Measurements from ENCODE around the gene MARK3. TPM values are rescaled to one million over a fixed set of nuclear protein-coding genes. Genes with fewer than 3 reads are reported as not detected.
"Not testable (repeated sequence)": the region's sequence is repeated elsewhere in the genome, so short reads cannot be mapped to it uniquely, and the experiment has no call there.

MARK3 gene
- total and polyA plus RNA-seq, 5 experiments from 2014 or later: 26.8 to 128 (median 36.5) TPM

GRCh38 chr14:103502877-103503276, 117.7 kb downstream of the MARK3 start:
- ATAC-seq: no peak

GRCh38 chr14:103503296-103503695, 118.1 kb downstream of the MARK3 start:
- Mint-ChIP-seq H3K9me3 (no peaks in the 10 kb centered on the region), H3K36me3 (peaks cover 9 to 72% (median 18%) of the 10 kb centered on the region in 3 donors), H3K27ac (peak overlapping the region in 1 of 10 donors; percentile 66), H3K4me3 (no peak overlapping the region), H3K4me1 (peaks cover 7 to 10% (median 10%) of the 10 kb centered on the region in 4 donors), H3K27me3 (no peaks in the 10 kb centered on the region)
- ATAC-seq (no peak), DNase-seq (no peak)
- POLR2A ChIA-PET: interaction anchor here (0.7 kb wide), 1 partner anchor 106 kb away, joined by 3 read pairs; no protein-coding TSS in a partner anchor

More at GRCh38 chr14:103502877-103503276, 117.7 kb downstream of the MARK3 start:
- no peak for DNase-seq
- peaks cover 7 to 10% (median 10%) of the 10 kb centered on the region in 4 donors for H3K4me1 Mint-ChIP-seq
- peaks cover 9 to 74% (median 18%) of the 10 kb centered on the region in 3 donors for H3K36me3 Mint-ChIP-seq
- H3K27me3 Mint-ChIP-seq: no peaks in the 10 kb centered on the region
- POLR2A ChIA-PET: interaction anchor here (0.7 kb wide), 1 partner anchor 106 kb away, joined by 3 read pairs; no protein-coding TSS in a partner anchor
- H3K4me3 Mint-ChIP-seq: no peak overlapping the region
- no peak overlapping the region for H3K27ac Mint-ChIP-seq
- no peaks in the 10 kb centered on the region for H3K9me3 Mint-ChIP-seq

GRCh38 chr14:103504991-103505565, 119.9 kb downstream of the MARK3 start:
- no peak for DNase-seq
- H3K36me3 Mint-ChIP-seq: peaks cover 9 to 72% (median 21%) of the 10 kb centered on the region in 3 donors
- ATAC-seq: no peak
- H3K4me3 Mint-ChIP-seq: peak overlapping the region in 1 of 10 donors; percentile 7
- H3K27me3 Mint-ChIP-seq: no peaks in the 10 kb centered on the region
- H3K27ac Mint-ChIP-seq: peak overlapping the region in 5 of 10 donors; percentile 35 to 75 (median 43)
- H3K4me1 Mint-ChIP-seq: peaks cover 2 to 8% (median 4%) of the 10 kb centered on the region in 4 donors
- H3K9me3 Mint-ChIP-seq: no peaks in the 10 kb centered on the region
- POLR2A ChIA-PET: no interaction called here

- POLR2A ChIA-PET: no interaction called here
- H3K27ac Mint-ChIP-seq: peak overlapping the region in 1 of 10 donors; percentile 6
- no peaks in the 10 kb centered on the region for H3K27me3 Mint-ChIP-seq
These were observed 122.5 kb downstream of the MARK3 start for GRCh38 chr14:103507751-103508150.

GRCh38 chr14:103508521-103509329, 123.5 kb downstream of the MARK3 start:
- DNase-seq (no peak), ATAC-seq (no peak)
- Mint-ChIP-seq H3K4me3 (no peak overlapping the region), H3K4me1 (peaks cover 0 to 9% (median 3%) of the 10 kb centered on the region in 4 donors), H3K27ac (peak overlapping the region in 4 of 10 donors; percentile 0 to 70 (median 54)), H3K9me3 (no peaks in the 10 kb centered on the region), H3K27me3 (no peaks in the 10 kb centered on the region), H3K36me3 (peaks cover 0 to 54% (median 11%) of the 10 kb centered on the region in 3 donors)
- POLR2A ChIA-PET: no interaction called here

More at GRCh38 chr14:103507751-103508150, 122.5 kb downstream of the MARK3 start:
- DNase-seq (no peak), ATAC-seq (no peak)
- Mint-ChIP-seq H3K9me3 (no peaks in the 10 kb centered on the region), H3K4me3 (no peak overlapping the region), H3K36me3 (peaks cover 0 to 64% (median 17%) of the 10 kb centered on the region in 3 donors), H3K4me1 (peaks cover 0 to 9% (median 3%) of the 10 kb centered on the region in 4 donors)

GRCh38 chr14:103509864-103510723, 124.9 kb downstream of the MARK3 start:
- Mint-ChIP-seq H3K4me1 (peaks cover 0 to 15% (median 6%) of the 10 kb centered on the region in 4 donors), H3K27ac (peak overlapping the region in 4 of 10 donors; percentile 25 to 46 (median 44)), H3K4me3 (no peak overlapping the region), H3K9me3 (no peaks in the 10 kb centered on the region), H3K36me3 (peaks cover 0 to 40% (median 3%) of the 10 kb centered on the region in 3 donors), H3K27me3 (no peaks in the 10 kb centered on the region)
- ATAC-seq (no peak), DNase-seq (no peak)
- POLR2A ChIA-PET: no interaction called here

GRCh38 chr14:103510724-103511693, 125.8 kb downstream of the MARK3 start:
- H3K27me3 Mint-ChIP-seq: no peaks in the 10 kb centered on the region
- peaks cover 0 to 32% (median 3%) of the 10 kb centered on the region in 3 donors for H3K36me3 Mint-ChIP-seq
- DNase-seq (no peak), ATAC-seq (no peak)
- H3K27ac Mint-ChIP-seq: peak overlapping the region in 2 of 10 donors; percentile 43 to 45
- H3K4me3 Mint-ChIP-seq: no peak overlapping the region
- H3K9me3 Mint-ChIP-seq: no peaks in the 10 kb centered on the region
- H3K4me1 Mint-ChIP-seq: peaks cover 0 to 15% (median 5%) of the 10 kb centered on the region in 4 donors
- POLR2A ChIA-PET: no interaction called here

- H3K9me3 Mint-ChIP-seq, DNase-seq, ATAC-seq, H3K27me3 Mint-ChIP-seq, H3K4me3 Mint-ChIP-seq: not testable (repeated sequence)
- Mint-ChIP-seq H3K4me1 (peaks cover 0 to 15% (median 6%) of the 10 kb centered on the region in 4 donors), H3K36me3 (peaks cover 0 to 27% (median 3%) of the 10 kb centered on the region in 3 donors), H3K27ac (peak overlapping the region in 3 of 10 donors; percentile 28 to 61 (median 47))
- POLR2A ChIA-PET: interaction anchor here (0.7 kb wide), 1 partner anchor 201 kb away, joined by 10 read pairs; no protein-coding TSS in a partner anchor
These were observed 127.0 kb downstream of the MARK3 start for GRCh38 chr14:103512180-103512579.

- no peak for DNase-seq
- no peaks in the 10 kb centered on the region for H3K9me3 Mint-ChIP-seq
- peak overlapping the region in 5 of 10 donors; percentile 2 to 61 (median 46) for H3K27ac Mint-ChIP-seq
- peaks cover 0 to 15% (median 5%) of the 10 kb centered on the region in 4 donors for H3K4me1 Mint-ChIP-seq
- H3K27me3 Mint-ChIP-seq: no peaks in the 10 kb centered on the region
- H3K4me3 Mint-ChIP-seq: peak overlapping the region in 1 of 10 donors; percentile 48
- H3K36me3 Mint-ChIP-seq: peaks cover 0 to 22% (median 3%) of the 10 kb centered on the region in 3 donors
- POLR2A ChIA-PET: interaction anchor here (0.7 kb wide), 1 partner anchor 201 kb away, joined by 10 read pairs; no protein-coding TSS in a partner anchor
- ATAC-seq: no peak
These were observed 127.7 kb downstream of the MARK3 start for GRCh38 chr14:103512701-103513611.

GRCh38 chr14:103514596-103515421, 129.6 kb downstream of the MARK3 start:
- peaks cover 0 to 4% (median 0%) of the 10 kb centered on the region in 5 donors for H3K27me3 Mint-ChIP-seq
- peak overlapping the region in 2 of 10 donors; percentile 17 to 31 for H3K27ac Mint-ChIP-seq
- DNase-seq (no peak), ATAC-seq (no peak)
- H3K4me1 Mint-ChIP-seq: peaks cover 8 to 21% (median 12%) of the 10 kb centered on the region in 4 donors
- H3K9me3 Mint-ChIP-seq: no peaks in the 10 kb centered on the region
- H3K36me3 Mint-ChIP-seq: peaks cover 0 to 12% (median 3%) of the 10 kb centered on the region in 3 donors
- no peak overlapping the region for H3K4me3 Mint-ChIP-seq
- POLR2A ChIA-PET: no interaction called here
